OCI-LY3 (cell line): ENCODE measurements around the gene INTS3.

ENCODE experiments used
- CTCF ChIP-seq: fragments of 200-600, 300-600 bp; sonication (generic); IDR thresholded peaks from 2 replicates; pipeline ENCODE4 v1.5.1; 2014; ENCODE audit warnings: antibody characterized with exemption, low read length, low read depth
- EZH2phosphoT487 ChIP-seq: fragments of 200-600 bp; shearing (Covaris generic); IDR thresholded peaks from 2 replicates; pipeline ENCODE4 v1.6.1; 2018; ENCODE audit warnings: antibody characterized with exemption, mixed run types, low read depth

DNA sequence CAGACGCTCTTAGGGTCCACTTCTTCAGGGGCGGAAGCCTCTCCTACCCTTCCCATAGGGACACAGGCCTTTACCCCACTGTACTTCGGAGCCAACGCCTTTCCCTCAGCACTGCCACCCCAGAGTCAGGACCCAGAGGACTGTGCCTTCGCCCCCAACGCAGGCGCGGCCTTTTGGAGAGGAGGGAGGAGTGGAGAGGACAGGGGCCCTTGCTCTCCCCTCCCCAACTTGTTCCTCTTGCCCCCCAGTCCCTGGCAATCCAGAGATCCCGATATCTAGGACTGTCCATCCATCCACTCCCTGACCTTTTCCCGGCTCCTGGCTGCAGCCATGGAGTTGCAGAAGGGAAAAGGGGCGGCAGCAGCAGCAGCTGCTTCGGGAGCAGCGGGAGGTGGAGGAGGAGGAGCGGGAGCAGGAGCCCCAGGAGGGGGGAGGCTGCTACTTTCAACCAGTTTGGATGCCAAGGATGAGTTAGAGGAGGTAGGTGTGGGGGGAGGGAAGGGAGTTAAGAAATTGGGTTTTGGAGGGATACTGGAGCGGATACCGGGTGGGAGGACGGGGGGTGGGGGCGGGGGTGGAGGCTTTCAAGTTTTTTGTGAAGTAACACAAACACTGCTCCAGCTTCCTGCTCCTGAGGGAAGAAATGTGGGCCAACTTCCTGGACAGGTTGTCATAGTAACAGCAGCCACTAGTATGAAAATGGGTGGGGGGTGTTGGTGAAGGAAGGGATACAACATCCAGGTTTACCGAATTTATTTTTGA lies 636 bp downstream of the INTS3 start:
- no peak for TF ChIP-seq CTCF
- no peak for TF ChIP-seq EZH2phosphoT487
